RWPE2 (cell line): ENCODE data around the gene ABCG5.

Experiments
- ATAC-seq: fragments of 200-7000 bp; cut with Tn5 transposase; 3 replicates; pipeline ENCODE4 v1.9.1; 2021; ENCODE audit warnings: low read depth
- DNase-seq: peaks from one replicate; pipeline ENCODE4 v3.0.0-alpha.2; 2020; ENCODE audit warnings: low spot score
- H3K27ac ChIP-seq: fragments of 450-650 bp; 2 replicates; pipeline ENCODE4 v1.5.1; 2017; ENCODE audit warnings: mild to moderate bottlenecking; ENCODE audit not compliant: poor library complexity, severe bottlenecking
- H3K27me3 ChIP-seq: fragments of 250-450 bp; sonication (Bioruptor Pico); 2 replicates; pipeline ENCODE4 v1.5.1; 2021; ENCODE audit warnings: mild to moderate bottlenecking, moderate library complexity; ENCODE audit not compliant: insufficient read depth, poor library complexity, severe bottlenecking
- H3K36me3 ChIP-seq: fragments of 250-450 bp; sonication (Bioruptor Pico); 2 replicates; pipeline ENCODE4 v1.5.1; 2020; ENCODE audit warnings: low read depth, mild to moderate bottlenecking, moderate library complexity
- H3K4me1 ChIP-seq: fragments of 250-450 bp; sonication (Bioruptor Pico); 2 replicates; pipeline ENCODE4 v1.5.1; 2021; ENCODE audit warnings: mild to moderate bottlenecking, moderate library complexity; ENCODE audit not compliant: insufficient read depth, poor library complexity, severe bottlenecking
- H3K4me3 ChIP-seq: fragments of 250-450 bp; sonication (Bioruptor Pico); 2 replicates; pipeline ENCODE4 v1.5.1; 2021; ENCODE audit warnings: mild to moderate bottlenecking, moderate library complexity; ENCODE audit not compliant: severe bottlenecking
- H3K9me3 ChIP-seq: fragments of 250-450 bp; sonication (Bioruptor Pico); 2 replicates; pipeline ENCODE4 v1.5.1; 2021; ENCODE audit warnings: mild to moderate bottlenecking, moderate library complexity; ENCODE audit not compliant: severe bottlenecking
- CTCF ChIP-seq: fragments of 450-650 bp; IDR thresholded peaks from one replicate; pipeline ENCODE4 v1.5.1; 2017; ENCODE audit warnings: mild to moderate bottlenecking, moderate library complexity; ENCODE audit not compliant: poor library complexity, severe bottlenecking

The ABCG5 gene

DNA sequence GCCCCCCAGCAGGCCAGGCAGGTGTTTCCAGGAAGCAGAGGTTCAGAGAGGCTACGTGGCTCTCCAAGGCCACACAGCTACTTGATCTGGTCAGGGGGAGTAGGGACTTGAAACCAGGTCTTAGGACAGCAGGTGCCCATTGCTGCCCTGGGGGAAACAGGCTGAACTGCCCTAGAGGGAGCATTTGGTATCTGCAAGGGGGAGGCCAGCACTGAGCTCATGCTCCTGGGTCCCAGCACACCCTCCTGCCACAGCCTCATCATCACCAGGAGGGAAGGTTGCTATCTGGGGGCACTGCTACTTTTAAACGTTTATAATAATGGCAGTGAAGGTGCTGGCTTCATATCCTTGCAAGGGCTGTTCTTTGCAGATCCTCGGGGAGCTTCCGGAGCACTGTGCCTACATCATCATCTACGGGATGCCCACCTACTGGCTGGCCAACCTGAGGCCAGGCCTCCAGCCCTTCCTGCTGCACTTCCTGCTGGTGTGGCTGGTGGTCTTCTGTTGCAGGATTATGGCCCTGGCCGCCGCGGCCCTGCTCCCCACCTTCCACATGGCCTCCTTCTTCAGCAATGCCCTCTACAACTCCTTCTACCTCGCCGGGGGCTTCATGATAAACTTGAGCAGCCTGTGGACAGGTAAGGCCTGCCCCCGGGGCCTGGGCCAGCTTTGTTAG lies 36.3 kb upstream of the ABCG5 start:
- no peak for TF ChIP-seq CTCF
- H3K4me3 ChIP-seq, result no peak overlapping the region
- H3K36me3 ChIP-seq, result no peaks in the 10 kb centered on the region
- DNase-seq (no peak), ATAC-seq (peak; percentile 15; the same call in 1 of the 3 replicates)
- H3K9me3 ChIP-seq, result no peaks in the 10 kb centered on the region
- peaks cover 8% of the 10 kb centered on the region for H3K27me3 ChIP-seq
- no peak overlapping the region for H3K27ac ChIP-seq
- H3K4me1 ChIP-seq, result no peaks in the 10 kb centered on the region

DNA sequence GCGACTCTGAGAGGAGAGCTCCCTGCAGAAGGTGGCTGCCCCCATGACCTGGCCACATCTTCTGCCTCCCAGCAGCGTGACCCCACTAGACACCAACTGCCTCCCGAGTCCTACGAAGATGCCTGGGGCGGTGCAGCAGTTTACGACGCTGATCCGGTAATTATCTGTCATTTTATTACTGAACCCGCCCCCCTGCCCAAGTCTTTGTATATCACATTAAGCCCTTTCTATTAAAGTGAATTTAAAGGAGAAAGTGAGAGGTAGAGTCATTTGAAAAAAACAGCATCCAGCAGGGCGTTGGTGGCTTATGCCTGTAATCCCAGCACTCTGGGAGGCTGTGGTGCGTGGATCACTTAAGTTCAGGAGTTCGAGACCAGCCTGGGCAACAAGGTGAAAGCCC lies 33.5 kb upstream of the ABCG5 start:
- Histone ChIP-seq H3K27ac (no peak overlapping the region), H3K36me3 (no peaks in the 10 kb centered on the region), H3K27me3 (peaks cover 12% of the 10 kb centered on the region), H3K4me1 (no peaks in the 10 kb centered on the region), H3K4me3 (no peak overlapping the region), H3K9me3 (no peaks in the 10 kb centered on the region)
- no peak for TF ChIP-seq CTCF
- no peak for ATAC-seq
- DNase-seq, result no peak

DNA sequence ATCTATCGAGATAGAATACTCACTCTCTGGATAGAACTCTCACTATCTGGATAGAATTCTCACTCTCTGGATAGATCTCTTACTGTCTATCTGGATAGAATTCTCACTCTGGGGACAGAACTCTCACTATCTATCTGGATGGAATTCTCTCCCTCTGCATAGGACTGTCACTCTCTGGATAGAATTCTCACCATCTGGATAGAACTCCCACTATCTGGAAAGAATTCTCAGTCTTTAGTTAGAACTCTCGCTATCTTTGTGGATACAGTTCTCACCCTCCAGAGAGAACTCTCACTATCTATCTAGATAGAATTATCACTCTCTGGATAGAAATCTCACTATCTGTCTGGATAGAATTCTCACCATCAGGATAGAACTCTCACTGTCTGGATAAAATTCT lies 16.7 kb upstream of the ABCG5 start:
- H3K9me3 ChIP-seq, result no peaks in the 10 kb centered on the region

GRCh38 chr2:43854671-43855070 lies 16.0 kb upstream of the ABCG5 start:
- H3K9me3 ChIP-seq, result no peaks in the 10 kb centered on the region
- H3K27me3 ChIP-seq, result peaks cover 7% of the 10 kb centered on the region
- DNase-seq (no peak), ATAC-seq (no peak)
- H3K4me1 ChIP-seq, result no peaks in the 10 kb centered on the region
- H3K27ac ChIP-seq, result no peak overlapping the region
- no peak overlapping the region for H3K4me3 ChIP-seq
- H3K36me3 ChIP-seq, result no peaks in the 10 kb centered on the region
- no peak for TF ChIP-seq CTCF

More for the DNA sequence above, 16.7 kb upstream of the ABCG5 start:
- no peak overlapping the region for H3K27ac ChIP-seq
- TF ChIP-seq CTCF, result no peak
- no peak for DNase-seq
- no peak overlapping the region for H3K4me3 ChIP-seq
- H3K27me3 ChIP-seq, result peaks cover 7% of the 10 kb centered on the region
- no peaks in the 10 kb centered on the region for H3K36me3 ChIP-seq
- no peak for ATAC-seq
- no peaks in the 10 kb centered on the region for H3K4me1 ChIP-seq

GRCh38 chr2:43853141-43854081 lies 14.8 kb upstream of the ABCG5 start:
- Histone ChIP-seq H3K4me3 (no peak overlapping the region), H3K27me3 (peaks cover 7% of the 10 kb centered on the region), H3K27ac (no peak overlapping the region), H3K36me3 (no peaks in the 10 kb centered on the region), H3K4me1 (no peaks in the 10 kb centered on the region), H3K9me3 (no peaks in the 10 kb centered on the region)
- ATAC-seq, result no peak
- TF ChIP-seq CTCF, result no peak
- DNase-seq, result no peak
